T-cell (primary cell): Measurements from ENCODE around the gene SDHD. TPM values are rescaled to one million over a fixed set of nuclear protein-coding genes. Genes with fewer than 3 reads are reported as not detected.
"Not testable (repeated sequence)": the region's sequence is repeated elsewhere in the genome, so short reads cannot be mapped to it uniquely, and the experiment has no call there.

Source experiments
- ATAC-seq, 4 experiments: fragments of 200-7000 bp in 3 of 4; fragments of 150-1000 bp in 1 of 4; cut with Tn5 transposase; replicated peaks in 1 of 4; 1 replicate in 3 of 4; 2 replicates in 1 of 4; pipeline ENCODE4 v1.10.0; 2021; ENCODE audit warnings: moderate library complexity in 3 of 4, mild to moderate bottlenecking in 2 of 4, moderate number of reproducible peaks in 1 of 4
- CTCF ChIA-PET, 2 donors: fragments of 300-600 bp; sonication (Branson Sonifier 250); formaldehyde crosslinking; loops; one replicate each; lab custom pipeline; 2022; ENCODE audit warnings: antibody characterized with exemption in 2 of 2; lab: Charles Lee
- POLR2A ChIA-PET, 2 donors: fragments of 300-600 bp; sonication (Branson Sonifier 250); formaldehyde crosslinking; loops; one replicate each; lab custom pipeline; 2022; ENCODE audit warnings: antibody characterized with exemption in 2 of 2; lab: Charles Lee
- DNase-seq, 35 experiments: peaks; one replicate each; pipeline versions ENCODE4 v3.0.0 to v3.0.0-alpha.2; 2013 to 2023
- H3K27ac ChIP-seq: one replicate; pipeline ENCODE4 v1.5.1; 2013; ENCODE audit warnings: low read length
- H3K27me3 ChIP-seq, 2 experiments: replicated peaks in 1 of 2; 1 replicate in 1 of 2; 2 replicates in 1 of 2; pipeline versions ENCODE4 v1.6.1 to v1.7.0; 2013; ENCODE audit warnings: low read length in 1 of 2, mixed read lengths in 1 of 2; ENCODE audit not compliant: control insufficient read depth in 2 of 2, insufficient read depth in 2 of 2; ENCODE audit errors: extremely low read depth in 1 of 2
- H3K36me3 ChIP-seq, 2 donors: 1 replicate in 1 of 2; 2 replicates in 1 of 2; pipeline versions ENCODE4 v1.6.1 to v1.7.0; 2013; ENCODE audit warnings: low read length in 1 of 2; ENCODE audit not compliant: control insufficient read depth in 2 of 2, insufficient read depth in 1 of 2; ENCODE audit errors: extremely low read depth in 1 of 2
- H3K4me1 ChIP-seq, 2 experiments: 1 replicate in 1 of 2; 2 replicates in 1 of 2; pipeline versions ENCODE4 v1.6.1 to v1.7.0; 2013; ENCODE audit warnings: low read length in 2 of 2, mixed read lengths in 1 of 2; ENCODE audit not compliant: insufficient read depth in 2 of 2, control insufficient read depth in 1 of 2; ENCODE audit errors: extremely low read depth in 1 of 2
- H3K4me3 ChIP-seq, 2 donors: 1 replicate in 1 of 2; 2 replicates in 1 of 2; pipeline versions ENCODE4 v1.5.1 to v1.7.0; 2013; ENCODE audit warnings: mild to moderate bottlenecking in 2 of 2, low read length in 1 of 2, moderate library complexity in 1 of 2; ENCODE audit not compliant: control insufficient read depth in 1 of 2; ENCODE audit errors: extremely low read depth in 1 of 2
- H3K9me3 ChIP-seq: 2 replicates; pipeline ENCODE4 v1.7.0; 2013
- H3K27ac Mint-ChIP-seq, 2 donors: one replicate each; pipeline ENCODE4 v1.8.0; 2020 to 2021; ENCODE audit warnings: mild to moderate bottlenecking in 2 of 2, mixed read lengths in 2 of 2
- H3K27me3 Mint-ChIP-seq, 2 donors: one replicate each; pipeline ENCODE4 v1.8.0; 2021 to 2022; ENCODE audit warnings: mixed read lengths in 2 of 2
- H3K36me3 Mint-ChIP-seq: one replicate; pipeline ENCODE4 v1.8.0; 2021; ENCODE audit warnings: mixed read lengths
- H3K4me1 Mint-ChIP-seq, 3 donors: one replicate each; pipeline ENCODE4 v1.8.0; 2020 to 2022; ENCODE audit warnings: mixed read lengths in 3 of 3, mild to moderate bottlenecking in 1 of 3
- H3K4me3 Mint-ChIP-seq, 3 donors: one replicate each; pipeline ENCODE4 v1.8.0; 2020 to 2022; ENCODE audit warnings: mild to moderate bottlenecking in 3 of 3, mixed read lengths in 3 of 3, moderate library complexity in 3 of 3
- H3K9me3 Mint-ChIP-seq, 3 donors: one replicate each; pipeline ENCODE4 v1.8.0; 2020 to 2022; ENCODE audit warnings: mixed read lengths in 3 of 3
- WGBS: methylation state at CpG from one replicate; pipeline ENCODE4 v1.1.5; 2013; ENCODE audit warnings: missing lambda C conversion rate; ENCODE audit not compliant: insufficient coverage; 5-methylcytosine and 5-hydroxymethylcytosine counted together
- total RNA-seq, 35 experiments: library from RNA in 6 of 35; stranded (reverse) in 6 of 35; fragments of 120-200 nt in 1 of 35; gene quantifications; one replicate each; pipeline versions ENCODE4 v1.2.1 to v1.2.4 and lab custom pipeline; 2013 to 2026

The SDHD gene
- total RNA-seq (10 to 100 TPM; 34.3 to 71.9 (median 69.6) TPM), total RNA-seq (lab: John Stamatoyannopoulos, UW) (22.4 to 93.0 (median 40.5) reads per million in 29 experiments)
- total RNA-seq (2013), result 72.7 TPM

DNA sequence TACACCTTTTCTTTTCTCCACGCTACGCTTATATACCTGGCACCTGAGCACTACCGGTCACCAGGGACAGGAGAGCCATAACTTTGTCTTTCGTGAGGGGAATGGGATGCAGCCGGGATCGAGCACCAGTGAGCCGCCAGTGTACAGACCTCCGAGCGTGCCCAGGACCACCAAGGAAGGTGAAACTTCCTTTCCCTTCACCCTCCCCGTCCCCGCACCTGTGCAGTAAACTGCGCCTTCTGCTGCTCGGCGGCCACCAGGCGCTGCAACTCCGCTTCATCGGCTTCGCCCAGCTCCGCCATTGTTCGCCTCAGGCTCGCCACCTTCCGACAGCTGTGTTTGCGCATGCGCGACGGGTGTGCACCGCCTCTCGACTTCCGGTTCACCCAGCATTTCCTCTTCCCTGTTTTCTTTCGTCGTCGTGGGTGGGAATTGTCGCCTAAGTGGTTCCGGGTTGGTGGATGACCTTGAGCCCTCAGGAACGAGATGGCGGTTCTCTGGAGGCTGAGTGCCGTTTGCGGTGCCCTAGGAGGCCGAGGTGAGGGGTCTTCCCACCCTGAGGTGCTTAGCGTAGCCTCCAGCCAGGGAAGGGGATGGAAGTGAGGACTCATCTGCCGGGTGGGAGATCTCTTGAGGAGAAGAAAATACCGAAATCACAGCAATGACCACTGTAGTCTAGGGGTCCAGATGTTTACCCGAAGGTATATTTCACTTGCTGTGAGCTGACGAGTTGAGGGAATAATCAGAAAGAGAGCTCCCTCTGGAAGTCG lies at the start of gene SDHD, which contains the start of gene TIMM8B:
Gene SDHD, plus strand, starts transcription at position 452 of the 770 bp plus-strand sequence. Its CDS starts 35 bp downstream, at position 487.
Gene TIMM8B, minus strand, starts transcription at position 335 of the 770 bp plus-strand sequence. Its CDS starts 33 bp downstream, at position 302.
- H3K36me3 Mint-ChIP-seq, result peaks cover 49% of the 10 kb centered on the region
- Histone ChIP-seq H3K9me3 (no peaks in the 10 kb centered on the region), H3K4me3 (peak within 1 kb of the TSS; percentile 86 to 98), H3K27me3 (no peaks in the 10 kb centered on the region), H3K36me3 (peaks cover 0 to 66% of the 10 kb centered on the region in 2 donors), H3K27ac (peak within 1 kb of the TSS; percentile 50), H3K4me1 (peaks cover 17 to 26% of the 10 kb centered on the region in 2 experiments)
- H3K27ac Mint-ChIP-seq, result peak within 1 kb of the TSS; percentile 98 to 99
- WGBS, result under 1% methylated on average over 25 of the region's 45 CpGs
- H3K27me3 Mint-ChIP-seq, result no peaks in the 10 kb centered on the region
- CTCF ChIA-PET, result interaction anchor here in 1 of 2 donors (0.7 to 1.7 kb wide), 6 partner anchors 9 to 160 kb away, joined by 3 to 11 read pairs (median 4); partner anchors contain the start of gene NKAPD1
- peaks cover 54 to 58% (median 57%) of the 10 kb centered on the region in 3 donors for H3K4me1 Mint-ChIP-seq
- peak within 1 kb of the TSS; percentile 92 to 99 (median 99) for H3K4me3 Mint-ChIP-seq
- DNase-seq (peak; percentile 90 to 98 (median 95)), ATAC-seq (peak; percentile 91 to 94 (median 93))
- no peaks in the 10 kb centered on the region for H3K9me3 Mint-ChIP-seq
- POLR2A ChIA-PET, result interaction anchor here (0.7 to 1.8 kb wide), 5 partner anchors 9 to 161 kb away, joined by 3 to 13 read pairs (median 3); partner anchors contain the start of genes NKAPD1 (in 1 of the 2) and PIH1D2 (in 1 of the 2)

- Mint-ChIP-seq H3K4me1 (peaks cover 4 to 6% (median 4%) of the 10 kb centered on the region in 3 donors), H3K9me3 (no peaks in the 10 kb centered on the region), H3K27ac (no peak overlapping the region), H3K36me3 (peaks cover 49% of the 10 kb centered on the region), H3K4me3 (no peak overlapping the region), H3K27me3 (no peaks in the 10 kb centered on the region)
- no peak for DNase-seq
- POLR2A ChIA-PET, result interaction anchor here in 1 of 2 donors (0.6 kb wide), 1 partner anchor 1417 kb away, joined by 4 read pairs; no protein-coding TSS in a partner anchor
- H3K9me3 ChIP-seq, result no peaks in the 10 kb centered on the region
- ATAC-seq, result no peak
- H3K27ac ChIP-seq, result no peak overlapping the region
- H3K4me1 ChIP-seq, result no peaks in the 10 kb centered on the region
- H3K4me3 ChIP-seq, result no peak overlapping the region
- no peaks in the 10 kb centered on the region for H3K27me3 ChIP-seq
- CTCF ChIA-PET, result no interaction called here
- H3K36me3 ChIP-seq, result peaks cover 0 to 44% of the 10 kb centered on the region in 2 donors
Observed at GRCh38 chr11:112037527-112037926, 49.1 kb upstream of the SDHD start.

- no peaks in the 10 kb centered on the region for H3K4me1 ChIP-seq
- no peak overlapping the region for H3K4me3 Mint-ChIP-seq
- peaks cover 9 to 57% of the 10 kb centered on the region in 2 donors for H3K36me3 ChIP-seq
- ChIA-PET POLR2A (interaction anchor here in 1 of 2 donors (0.6 kb wide), 1 partner anchor 30 kb away, joined by 5 read pairs; no protein-coding TSS in a partner anchor), CTCF (interaction anchor here (0.6 to 0.7 kb wide), 2 partner anchors 61 to 110 kb away, joined by 3 to 5 read pairs; no protein-coding TSS in a partner anchor)
- H3K4me3 ChIP-seq, result no peak overlapping the region
- H3K4me1 Mint-ChIP-seq, result peaks cover under 1 to 8% (median 6%) of the 10 kb centered on the region in 3 donors
- no peak for DNase-seq
- H3K27ac ChIP-seq, result no peak overlapping the region
- peaks cover 71% of the 10 kb centered on the region for H3K36me3 Mint-ChIP-seq
- H3K9me3 ChIP-seq, result no peaks in the 10 kb centered on the region
- WGBS, result 100% methylated on average over 1 of the region's 6 CpGs
- H3K27me3 Mint-ChIP-seq, result no peaks in the 10 kb centered on the region
- H3K27ac Mint-ChIP-seq, result no peak overlapping the region
- H3K27me3 ChIP-seq, result no peaks in the 10 kb centered on the region
- ATAC-seq, result no peak
- no peaks in the 10 kb centered on the region for H3K9me3 Mint-ChIP-seq
Observed at GRCh38 chr11:112042161-112042960, 44.3 kb upstream of the SDHD start.

DNA sequence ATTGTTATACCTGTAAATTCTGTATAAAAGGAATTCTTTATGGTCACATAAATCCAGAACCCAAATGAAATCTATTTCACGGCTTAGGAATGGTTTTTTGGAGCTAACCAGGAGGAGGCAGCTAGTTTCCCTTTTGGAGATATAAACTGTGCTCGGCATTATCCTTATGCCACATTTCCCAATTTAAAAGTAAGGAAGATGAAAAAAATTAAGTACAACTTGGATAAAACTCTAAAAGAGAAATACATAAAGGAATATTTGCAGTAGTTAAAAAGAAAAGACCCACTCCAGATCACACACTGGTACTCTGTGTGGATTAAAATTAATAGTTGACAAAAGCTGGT lies 43.7 kb upstream of the SDHD start:
- H3K27me3 Mint-ChIP-seq, result no peaks in the 10 kb centered on the region
- no peak overlapping the region for H3K27ac ChIP-seq
- peaks cover 9 to 51% of the 10 kb centered on the region in 2 donors for H3K36me3 ChIP-seq
- H3K27me3 ChIP-seq, result no peaks in the 10 kb centered on the region
- ChIA-PET POLR2A (no interaction called here), CTCF (interaction anchor here in 1 of 2 donors (0.7 kb wide), 1 partner anchor 61 kb away, joined by 3 read pairs; no protein-coding TSS in a partner anchor)
- H3K36me3 Mint-ChIP-seq, result peaks cover 72% of the 10 kb centered on the region
- H3K4me3 Mint-ChIP-seq, result no peak overlapping the region
- H3K27ac Mint-ChIP-seq, result no peak overlapping the region
- no peak for ATAC-seq
- no peak for DNase-seq
- peaks cover 2 to 9% (median 6%) of the 10 kb centered on the region in 3 donors for H3K4me1 Mint-ChIP-seq
- no peaks in the 10 kb centered on the region for H3K9me3 Mint-ChIP-seq
- H3K9me3 ChIP-seq, result no peaks in the 10 kb centered on the region
- no peak overlapping the region for H3K4me3 ChIP-seq
- H3K4me1 ChIP-seq, result no peaks in the 10 kb centered on the region
- no CpG with 5 or more reads among the region's 2 CpGs for WGBS

DNA sequence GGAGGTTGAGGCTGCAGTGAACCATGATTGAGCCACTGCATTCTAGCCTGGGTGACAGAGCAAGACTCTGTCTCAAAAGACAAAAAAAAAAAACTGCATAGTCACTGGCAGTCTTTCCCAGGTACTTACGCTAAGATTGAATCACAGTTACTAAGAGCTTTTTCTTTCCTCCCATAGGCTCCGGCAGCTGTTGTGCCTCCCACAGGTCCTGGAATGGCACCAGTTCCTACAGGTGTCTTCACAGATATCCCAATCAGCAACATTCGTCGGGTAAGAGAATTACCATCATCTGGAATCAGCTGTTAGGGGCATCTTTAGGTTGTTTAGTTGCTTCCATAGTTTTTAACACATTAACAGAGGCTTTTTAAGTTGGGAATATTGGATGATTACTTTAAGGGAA lies 41.7 kb upstream of the SDHD start:
- Histone ChIP-seq H3K27ac (no peak overlapping the region), H3K4me1 (no peaks in the 10 kb centered on the region), H3K36me3 (peaks cover 9 to 44% of the 10 kb centered on the region in 2 donors), H3K4me3 (no peak overlapping the region), H3K9me3 (no peaks in the 10 kb centered on the region), H3K27me3 (no peaks in the 10 kb centered on the region)
- Mint-ChIP-seq H3K4me3 (no peak overlapping the region), H3K36me3 (peaks cover 69% of the 10 kb centered on the region), H3K27me3 (no peaks in the 10 kb centered on the region), H3K27ac (no peak overlapping the region), H3K9me3 (no peaks in the 10 kb centered on the region), H3K4me1 (peaks cover 10 to 18% (median 15%) of the 10 kb centered on the region in 3 donors)
- ChIA-PET CTCF (interaction anchor here in 1 of 2 donors (1.2 kb wide), 1 partner anchor 113 kb away, joined by 3 read pairs; no protein-coding TSS in a partner anchor), POLR2A (no interaction called here)
- DNase-seq, result no peak
- ATAC-seq, result no peak
- WGBS, result 84% methylated on average over 2 of the region's 4 CpGs

DNA sequence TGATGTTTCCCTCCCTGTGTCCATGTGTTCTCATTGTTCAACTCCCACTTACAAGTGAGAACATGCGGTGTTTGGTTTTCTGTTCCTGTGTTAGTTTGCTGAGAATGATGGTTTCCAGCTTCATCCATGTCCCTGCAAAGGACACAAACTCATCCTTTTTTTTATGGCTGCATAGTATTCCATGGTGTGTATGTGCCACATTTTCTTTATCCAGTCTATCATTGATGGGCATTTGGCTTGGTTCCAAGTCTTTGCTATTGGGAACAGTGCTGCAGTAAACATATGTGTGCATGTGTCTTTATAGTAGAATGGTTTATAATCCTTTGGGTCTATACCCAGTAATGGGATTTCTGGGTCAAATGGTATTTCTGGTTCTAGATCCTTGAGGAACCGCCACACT lies 40.0 kb upstream of the SDHD start:
- H3K27me3 Mint-ChIP-seq, CTCF ChIA-PET, H3K4me3 ChIP-seq, H3K27ac ChIP-seq, POLR2A ChIA-PET, H3K4me1 ChIP-seq, H3K9me3 Mint-ChIP-seq, H3K4me3 Mint-ChIP-seq, H3K27me3 ChIP-seq, H3K9me3 ChIP-seq, ATAC-seq, DNase-seq: not testable (repeated sequence)
- Mint-ChIP-seq H3K4me1 (peaks cover 11 to 26% (median 14%) of the 10 kb centered on the region in 3 donors), H3K36me3 (peaks cover 74% of the 10 kb centered on the region), H3K27ac (peak overlapping the region in 1 of 2 donors; percentile 16)
- peaks cover 9 to 48% of the 10 kb centered on the region in 2 donors for H3K36me3 ChIP-seq
- no CpG with 5 or more reads among the region's 2 CpGs for WGBS
